HEK293T (cell line): ENCODE measurements around the gene TTC33.

Experiments
- CTCF ChIA-PET: fragments of 350-600 bp; formaldehyde crosslinking; extraction: SDS; loops from one replicate; lab custom pipeline; 2021; ENCODE audit warnings: antibody characterized with exemption, inconsistent platforms; lab: Yijun Ruan, JAX
- POLR2A ChIA-PET: fragments of 350-600 bp; formaldehyde crosslinking; extraction: SDS; loops from one replicate; lab custom pipeline; 2020; ENCODE audit warnings: antibody characterized with exemption, inconsistent platforms; lab: Yijun Ruan, JAX
- DNase-seq: peaks from one replicate; pipeline ENCODE4 v3.0.0; 2012; ENCODE audit warnings: mixed read lengths; ENCODE audit errors: extremely low spot score
- ARNT ChIP-seq: fragments of 450-650 bp; IDR thresholded peaks from 2 replicates; pipeline ENCODE4 v1.6.1; 2017; ENCODE audit warnings: mild to moderate bottlenecking
- BHLHE40 ChIP-seq: fragments of 450-650 bp; IDR thresholded peaks from 2 replicates; pipeline ENCODE4 v1.6.1; 2016; ENCODE audit warnings: mild to moderate bottlenecking, moderate library complexity, borderline replicate concordance
- CTBP1 ChIP-seq: fragments of 450-650 bp; IDR thresholded peaks from 2 replicates; pipeline ENCODE4 v1.6.1; 2016; ENCODE audit warnings: borderline replicate concordance
- ELF4 ChIP-seq: fragments of 450-650 bp; IDR thresholded peaks from 2 replicates; pipeline ENCODE4 v1.6.1; 2017; ENCODE audit warnings: antibody characterized with exemption
- FOXA1 ChIP-seq: fragments of 450-650 bp; IDR thresholded peaks from 2 replicates; pipeline ENCODE4 v1.6.1; 2016; ENCODE audit warnings: mild to moderate bottlenecking
- FOXK2 ChIP-seq: fragments of 450-650 bp; IDR thresholded peaks from 2 replicates; pipeline ENCODE4 v1.6.1; 2016; ENCODE audit warnings: mild to moderate bottlenecking
- FOXM1 ChIP-seq: fragments of 450-650 bp; IDR thresholded peaks from 2 replicates; pipeline ENCODE4 v1.6.1; 2017; ENCODE audit warnings: mild to moderate bottlenecking, borderline replicate concordance
- HDGF ChIP-seq: fragments of 450-650 bp; IDR thresholded peaks from 2 replicates; pipeline ENCODE4 v1.6.1; 2017; ENCODE audit warnings: antibody characterized with exemption, borderline replicate concordance
- L3MBTL2 ChIP-seq: fragments of 450-650 bp; conservative IDR thresholded peaks from 2 replicates; pipeline ENCODE4 v1.6.1; 2016; ENCODE audit warnings: mild to moderate bottlenecking
- LEF1 ChIP-seq: fragments of 450-650 bp; IDR thresholded peaks from 2 replicates; pipeline ENCODE4 v1.6.1; 2017; ENCODE audit warnings: mild to moderate bottlenecking, borderline replicate concordance
- NFRKB ChIP-seq: fragments of 450-650 bp; IDR thresholded peaks from 2 replicates; pipeline ENCODE4 v1.6.1; 2016; ENCODE audit warnings: mild to moderate bottlenecking, moderate library complexity
- PKNOX1 ChIP-seq: fragments of 450-650 bp; IDR thresholded peaks from 2 replicates; pipeline ENCODE4 v1.6.1; 2016
- SP1 ChIP-seq: fragments of 450-650 bp; IDR thresholded peaks from 2 replicates; pipeline ENCODE4 v1.6.1; 2017
- SUZ12 ChIP-seq: fragments of 450-650 bp; IDR thresholded peaks from 2 replicates; pipeline ENCODE4 v1.6.1; 2016; ENCODE audit warnings: mild to moderate bottlenecking
- TARDBP ChIP-seq: fragments of 450-650 bp; IDR thresholded peaks from 2 replicates; pipeline ENCODE4 v1.6.1; 2016
- ZNF384 ChIP-seq: fragments of 450-650 bp; IDR thresholded peaks from 2 replicates; pipeline ENCODE4 v1.6.1; 2016

Gene TTC33

DNA sequence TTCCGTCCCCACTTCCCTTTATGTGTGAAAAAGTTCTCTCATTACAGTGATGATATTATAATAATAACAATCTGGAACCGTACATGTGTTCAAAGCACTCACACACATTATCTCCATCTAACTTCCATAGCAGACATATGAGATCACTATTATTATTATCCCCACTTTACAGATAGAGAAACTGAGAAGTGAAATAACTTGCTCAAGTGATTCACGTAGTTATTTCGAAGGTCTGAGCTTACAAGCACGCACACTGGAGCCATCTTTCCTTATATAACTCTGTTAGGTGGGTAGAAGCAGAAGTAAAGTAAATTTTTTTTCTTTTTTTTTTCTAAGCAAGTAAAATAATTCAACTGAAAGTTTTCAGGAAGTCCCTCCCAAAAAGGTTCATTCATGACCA lies 139.0 kb downstream of the TTC33 start:
- ChIA-PET POLR2A (no interaction called here), CTCF (no interaction called here)
- no peak for TF ChIP-seq NFRKB
- no peak for TF ChIP-seq HDGF
- no peak for TF ChIP-seq FOXA1
- no peak for TF ChIP-seq FOXM1
- TF ChIP-seq SUZ12 = no peak
- no peak for TF ChIP-seq SP1
- no peak for TF ChIP-seq CTBP1
- TF ChIP-seq PKNOX1 = no peak
- TF ChIP-seq LEF1 = no peak
- no peak for TF ChIP-seq ZNF384
- no peak for TF ChIP-seq FOXK2
- no peak for TF ChIP-seq ARNT
- no peak for DNase-seq

GRCh38 chr5:40615586-40616170 lies 140.1 kb downstream of the TTC33 start:
- ChIA-PET CTCF (no interaction called here), POLR2A (no interaction called here)
- no peak for TF ChIP-seq ELF4
- TF ChIP-seq FOXA1 = no peak
- no peak for TF ChIP-seq PKNOX1
- no peak for TF ChIP-seq SP1
- TF ChIP-seq BHLHE40 = no peak
- TF ChIP-seq NFRKB = no peak
- TF ChIP-seq SUZ12 = no peak
- no peak for TF ChIP-seq TARDBP
- TF ChIP-seq L3MBTL2 = no peak
- no peak for TF ChIP-seq ZNF384
- no peak for TF ChIP-seq ARNT
- TF ChIP-seq HDGF = no peak
- no peak for TF ChIP-seq FOXM1
- TF ChIP-seq CTBP1 = no peak
- no peak for TF ChIP-seq FOXK2
- no peak for DNase-seq

- no peak for TF ChIP-seq SP1
- no peak for TF ChIP-seq TARDBP
- TF ChIP-seq FOXM1 = no peak
- no peak for TF ChIP-seq FOXA1
- no peak for TF ChIP-seq LEF1
- no peak for TF ChIP-seq CTBP1
- no peak for TF ChIP-seq L3MBTL2
- TF ChIP-seq NFRKB = no peak
- TF ChIP-seq ZNF384 = no peak
- TF ChIP-seq FOXK2 = no peak
- TF ChIP-seq SUZ12 = no peak
- no peak for TF ChIP-seq ELF4
- no peak for TF ChIP-seq ARNT
- no peak for TF ChIP-seq PKNOX1
- TF ChIP-seq HDGF = no peak
- TF ChIP-seq BHLHE40 = no peak
- POLR2A ChIA-PET = no interaction called here
- CTCF ChIA-PET = no interaction called here
- no peak for DNase-seq
Measured at GRCh38 chr5:40614923-40615585, 140.7 kb downstream of the TTC33 start.

DNA sequence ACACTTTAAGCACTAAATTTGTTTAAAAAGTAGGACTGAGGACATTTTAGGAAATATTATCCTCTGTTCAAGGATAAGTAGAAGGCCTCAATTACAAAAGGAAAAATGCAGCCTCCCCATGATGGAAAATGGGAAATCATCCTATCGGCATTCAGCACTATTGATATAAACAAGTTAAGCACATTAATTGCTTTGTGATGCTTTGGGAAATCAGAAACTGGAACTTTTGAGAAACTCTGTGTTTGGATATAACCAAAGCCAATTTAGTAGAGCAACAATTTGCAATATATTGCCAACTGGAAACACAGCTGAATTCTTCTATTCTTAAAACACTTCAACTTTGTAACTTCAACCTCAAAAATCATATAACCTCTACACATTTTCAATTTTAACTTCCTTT lies 141.3 kb downstream of the TTC33 start:
- no peak for DNase-seq
- POLR2A ChIA-PET = no interaction called here
- TF ChIP-seq SP1 = no peak
- TF ChIP-seq LEF1 = no peak
- TF ChIP-seq FOXK2 = no peak
- no peak for TF ChIP-seq ELF4
- no peak for TF ChIP-seq SUZ12
- TF ChIP-seq BHLHE40 = no peak
- no peak for TF ChIP-seq TARDBP
- no peak for TF ChIP-seq FOXM1
- TF ChIP-seq FOXA1 = no peak
- CTCF ChIA-PET = no interaction called here

GRCh38 chr5:40607202-40607601 lies 148.6 kb downstream of the TTC33 start:
- TF ChIP-seq HDGF = no peak
- TF ChIP-seq FOXK2 = no peak
- TF ChIP-seq FOXM1 = no peak
- no peak for TF ChIP-seq BHLHE40
- no peak for TF ChIP-seq FOXA1
- TF ChIP-seq CTBP1 = no peak
- no peak for TF ChIP-seq ARNT
- TF ChIP-seq ZNF384 = no peak
- no peak for DNase-seq
- CTCF ChIA-PET = no interaction called here
- POLR2A ChIA-PET = no interaction called here

- CTCF ChIA-PET = no interaction called here
- no peak for TF ChIP-seq SUZ12
- TF ChIP-seq L3MBTL2 = no peak
- TF ChIP-seq ZNF384 = no peak
- no peak for TF ChIP-seq PKNOX1
- TF ChIP-seq FOXA1 = no peak
- no peak for TF ChIP-seq SP1
- TF ChIP-seq FOXM1 = no peak
- TF ChIP-seq ELF4 = no peak
- TF ChIP-seq FOXK2 = no peak
- TF ChIP-seq BHLHE40 = no peak
- TF ChIP-seq NFRKB = no peak
- no peak for TF ChIP-seq ARNT
- TF ChIP-seq HDGF = no peak
- TF ChIP-seq LEF1 = no peak
- no peak for TF ChIP-seq TARDBP
- no peak for TF ChIP-seq CTBP1
- no peak for DNase-seq
- POLR2A ChIA-PET = no interaction called here
Measured at GRCh38 chr5:40606077-40606765, 149.5 kb downstream of the TTC33 start.
